Measurements from ENCODE around the gene HHAT. TPM values are rescaled to one million over a fixed set of nuclear protein-coding genes. Genes with fewer than 3 reads are reported as not detected.

Gene HHAT
- 7.7 and 9.2 TPM in 2 replicates for total RNA-seq

DNA sequence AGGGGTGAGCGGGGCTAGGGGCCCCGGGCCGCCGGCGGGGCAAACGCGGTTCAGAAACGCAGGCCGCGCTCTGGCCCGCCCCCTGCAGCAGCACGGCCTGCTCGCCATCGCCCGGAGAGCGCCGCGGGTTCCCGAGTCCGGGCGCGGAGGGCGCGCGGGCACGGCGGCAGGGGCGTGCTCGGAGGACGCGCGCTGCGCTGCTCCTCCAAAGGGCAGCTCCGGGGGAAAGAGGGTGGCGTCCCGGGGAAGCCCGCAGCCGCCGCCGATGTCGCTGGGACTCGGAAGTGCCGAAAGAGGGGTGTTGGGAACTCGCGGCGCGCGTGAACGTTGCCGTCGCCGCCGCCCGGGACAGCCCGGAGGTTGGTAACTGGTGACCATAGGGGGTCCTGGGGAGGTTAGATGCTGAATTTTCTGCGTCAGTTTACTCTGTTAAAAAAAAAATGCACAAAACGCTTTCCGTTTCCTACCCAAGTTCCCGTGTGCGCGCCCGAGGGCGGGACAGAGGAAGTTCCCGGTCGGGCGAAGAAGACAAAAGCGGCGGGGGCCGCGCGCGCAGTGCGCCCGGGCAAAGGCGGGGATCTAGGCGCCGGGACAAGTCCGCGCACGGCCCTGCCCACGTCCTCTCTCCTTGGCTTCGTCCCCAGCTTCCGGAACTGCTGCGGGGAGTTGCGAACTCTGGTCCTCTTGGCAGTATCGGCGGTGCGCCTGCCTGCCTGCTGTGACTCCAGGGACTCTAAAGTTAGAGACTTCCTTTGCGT is at the start of gene HHAT:
Gene HHAT (plus strand): TSS at position 157 of the 758 bp plus-strand sequence. CDS start 20,074 bp downstream, outside the sequence.

Other genes starting within 250 kb of the HHAT start
- 0.64 and 0.72 TPM in 2 replicates for gene SERTAD4, start 96.1 kb upstream of the HHAT start, total RNA-seq